ENCODE measurements around the gene MAPRE2. TPM values are rescaled to one million over a fixed set of nuclear protein-coding genes. Genes with fewer than 3 reads are reported as not detected.
A peak's percentile ranks its signal among the peaks of the same experiment; 100 is the strongest.
"Not testable (repeated sequence)": the region's sequence is repeated elsewhere in the genome, so short reads cannot be mapped to it uniquely, and the experiment has no call there.

Gene MAPRE2
- total RNA-seq, 1 donor from 2014 or later: 23.3 TPM

DNA sequence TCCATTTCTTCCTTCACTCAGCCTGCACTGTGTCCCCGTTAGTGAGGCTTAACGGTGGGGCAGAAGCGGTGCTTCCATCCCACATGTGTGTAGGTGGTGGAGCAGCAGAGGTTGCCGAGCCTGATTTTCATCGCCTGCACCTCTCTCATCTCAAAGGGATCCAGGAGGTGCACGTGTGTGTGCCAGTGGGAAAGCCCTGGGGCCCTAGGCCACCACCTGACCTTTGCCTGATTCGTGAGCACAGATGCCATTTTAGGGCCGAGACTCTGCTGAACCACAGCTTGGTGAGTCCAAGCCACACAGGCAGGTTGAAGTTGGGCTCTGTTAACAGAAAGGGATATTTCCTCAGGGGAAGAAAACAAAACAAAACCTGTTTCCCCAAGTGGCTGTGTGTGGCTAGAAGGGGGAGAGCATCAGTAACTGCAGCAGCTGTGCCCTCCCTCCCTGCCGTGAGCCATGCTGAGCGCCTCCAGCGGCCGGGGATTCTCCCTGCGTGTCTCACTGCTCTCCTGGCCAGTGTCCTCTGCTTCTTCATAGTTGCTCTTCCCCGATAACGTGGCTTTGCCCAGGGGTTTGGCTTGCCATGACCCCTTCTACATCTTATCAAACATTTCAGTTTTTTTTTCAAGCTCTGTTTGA lies 81.5 kb downstream of the MAPRE2 start:
- DNase-seq: no peak

DNA sequence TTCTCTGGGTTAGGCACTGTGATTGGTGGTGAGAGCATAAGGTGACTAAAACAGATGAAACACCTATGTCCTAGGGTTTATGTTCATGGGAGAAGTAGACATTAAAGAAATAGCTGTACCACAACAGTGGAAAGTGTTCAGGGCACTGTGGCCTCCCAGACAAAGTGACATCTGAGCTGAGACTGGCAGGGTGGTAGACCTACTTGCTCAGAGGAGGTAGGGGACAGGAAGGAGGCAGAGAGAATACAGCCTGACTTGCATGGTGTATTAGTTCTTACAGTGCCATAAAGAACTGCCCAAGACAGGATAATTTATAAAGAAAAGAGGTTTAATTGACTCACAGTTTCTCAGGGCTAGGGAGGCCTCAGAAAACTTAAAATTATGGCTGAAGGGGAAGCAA lies 82.6 kb downstream of the MAPRE2 start:
- no peak for DNase-seq

DNA sequence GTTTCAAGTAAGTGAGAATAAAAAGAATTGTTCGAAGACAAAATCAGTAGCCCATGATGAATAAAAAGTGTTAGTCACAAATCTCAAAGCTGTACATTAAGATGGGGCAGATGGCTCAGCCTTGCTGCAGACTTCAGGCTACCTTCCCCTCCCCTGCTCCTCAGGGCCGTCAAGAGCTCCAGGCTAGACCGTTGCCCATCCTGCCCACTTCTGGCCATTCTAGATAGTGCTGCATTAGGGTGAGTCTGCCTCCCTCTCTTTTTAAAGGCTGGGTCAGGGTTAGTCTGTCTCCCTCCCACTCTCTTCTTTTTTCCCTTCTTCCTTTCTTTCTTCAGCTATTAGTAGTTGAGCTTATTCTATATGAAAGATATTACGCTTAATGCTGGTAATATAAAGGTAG lies 86.0 kb downstream of the MAPRE2 start:
- no peak for DNase-seq

DNA sequence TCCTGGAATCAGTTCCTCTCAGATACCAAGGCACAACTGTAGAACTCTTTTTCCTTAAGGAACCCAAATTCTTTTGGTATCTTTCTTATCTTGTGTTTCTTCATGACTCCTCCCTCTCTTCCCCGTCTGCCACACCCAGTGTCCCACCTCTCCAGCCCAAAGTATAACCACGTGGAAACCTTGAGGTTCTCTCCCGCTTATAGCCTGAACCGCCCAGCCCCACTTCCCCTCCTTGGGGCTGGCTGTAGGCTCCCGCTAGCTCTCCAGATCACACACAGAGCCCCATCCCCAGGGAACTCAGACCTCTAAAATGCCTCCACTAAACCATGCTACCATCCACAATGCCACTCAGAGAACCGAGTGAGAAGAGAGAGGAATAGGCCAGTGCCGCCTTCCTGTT lies 87.5 kb downstream of the MAPRE2 start:
- DNase-seq: no peak

DNA sequence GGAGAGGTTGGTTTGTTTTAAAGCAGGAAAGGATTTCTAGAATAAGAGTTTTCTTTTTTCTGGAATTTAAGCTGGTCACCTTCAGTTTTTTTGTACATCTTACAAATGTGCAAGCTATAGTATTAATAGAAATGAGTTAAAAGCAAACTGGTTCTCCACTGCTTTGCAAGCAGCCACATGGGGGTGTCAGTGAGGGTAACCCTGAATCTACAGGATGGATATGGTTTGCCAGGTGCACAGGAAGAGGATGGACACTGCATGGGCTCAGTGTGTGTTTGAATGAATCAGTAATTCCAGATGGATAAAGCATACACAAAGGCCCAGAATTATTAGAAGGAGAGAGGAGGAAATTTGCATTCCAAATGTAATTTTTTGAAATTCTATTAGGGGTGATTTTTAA lies 89.0 kb downstream of the MAPRE2 start:
- DNase-seq: no peak

DNA sequence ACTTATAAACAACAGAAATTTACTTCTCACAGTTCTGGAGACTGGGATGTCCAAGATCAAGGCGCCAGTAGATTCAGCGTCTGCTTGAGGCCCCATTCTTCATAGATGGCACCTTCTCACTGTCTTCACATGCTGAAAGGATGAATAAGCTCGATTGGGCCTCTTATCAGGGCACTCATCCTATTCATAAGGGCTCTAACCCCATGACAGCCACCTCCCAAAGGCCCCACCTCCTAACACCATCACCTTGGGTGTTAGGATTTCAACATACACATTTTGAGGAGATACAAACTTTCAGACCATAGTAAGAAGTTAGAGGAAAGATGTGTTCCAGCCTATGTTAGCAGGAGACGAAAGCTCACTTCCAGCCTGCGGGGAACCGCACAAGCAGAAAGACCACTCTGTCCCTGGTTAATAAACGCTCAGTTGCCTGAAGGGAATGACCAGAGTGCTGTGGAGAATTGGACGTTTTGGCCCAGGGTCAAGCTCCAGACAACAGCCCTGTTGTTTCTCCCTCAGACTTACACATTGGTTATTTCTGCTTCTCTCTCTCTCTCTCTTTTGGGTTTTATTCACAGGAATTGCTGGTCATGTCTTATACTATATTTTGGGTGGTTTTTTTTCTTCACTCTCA lies 90.3 kb downstream of the MAPRE2 start:
- DNase-seq: no peak

DNA sequence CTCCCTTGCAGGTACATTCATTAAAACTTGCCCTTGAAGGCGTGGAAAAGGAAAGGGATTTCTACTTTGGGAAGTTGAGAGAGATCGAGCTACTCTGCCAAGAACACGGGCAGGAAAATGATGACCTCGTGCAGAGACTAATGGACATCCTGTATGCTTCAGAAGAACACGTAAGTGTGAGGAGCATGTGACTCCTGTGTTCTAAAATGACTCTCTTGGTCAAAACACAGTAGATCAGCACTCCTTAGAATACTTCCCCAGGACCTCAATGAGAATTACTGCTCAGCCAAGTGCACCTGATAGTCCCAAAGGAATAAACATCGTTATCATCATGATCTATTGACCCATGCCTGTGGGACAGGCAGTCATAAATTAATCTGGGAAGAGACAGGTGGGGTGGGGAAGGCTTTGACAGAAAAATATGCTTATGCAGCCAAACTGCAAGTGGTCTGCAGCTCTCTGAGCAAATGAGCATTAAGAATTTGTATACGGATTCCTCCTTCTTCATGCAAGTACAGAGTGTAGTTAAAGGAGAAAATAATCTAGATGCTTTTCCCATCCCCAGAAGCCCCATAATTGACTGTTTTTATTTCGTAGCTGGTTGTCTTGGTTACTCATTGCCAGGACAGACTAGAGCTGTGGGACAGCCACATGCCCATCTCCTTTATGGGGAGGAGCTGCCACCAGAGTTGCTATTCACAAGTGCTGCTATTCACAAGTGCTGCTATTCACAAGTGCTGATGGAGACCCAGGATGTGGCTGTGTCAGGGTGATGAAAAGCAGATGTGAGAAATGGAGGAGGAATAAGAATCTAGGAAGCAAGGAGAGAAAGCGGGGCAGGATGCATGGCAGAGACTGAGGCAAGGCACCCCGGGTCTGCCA lies 91.0 kb downstream of the MAPRE2 start:
- DNase-seq: no peak

DNA sequence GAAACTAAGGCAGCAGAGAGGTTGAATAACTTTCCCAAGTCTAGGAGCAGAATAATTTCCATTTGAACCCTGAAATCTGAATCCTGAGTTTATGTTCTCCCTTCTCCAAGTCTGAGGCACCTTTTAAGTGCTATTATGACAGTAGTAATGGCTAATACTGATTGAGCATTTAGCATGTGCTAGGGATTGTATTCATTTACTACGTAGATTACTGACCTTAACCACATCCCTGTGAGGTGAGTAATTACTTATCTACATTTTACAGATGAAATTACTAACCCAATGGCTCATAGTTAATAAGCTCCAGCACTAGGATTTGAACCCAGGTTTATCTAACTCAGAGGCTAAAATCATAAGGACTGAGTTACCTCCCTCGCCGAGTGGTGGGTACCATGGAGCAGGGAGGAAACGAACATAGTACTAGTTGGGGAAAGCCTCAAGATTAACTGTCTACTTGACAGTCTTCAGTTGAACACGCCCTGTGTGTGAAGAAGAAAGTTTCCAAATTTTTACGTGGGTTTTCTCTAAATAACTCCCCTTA lies 93.0 kb downstream of the MAPRE2 start:
- no peak for DNase-seq

DNA sequence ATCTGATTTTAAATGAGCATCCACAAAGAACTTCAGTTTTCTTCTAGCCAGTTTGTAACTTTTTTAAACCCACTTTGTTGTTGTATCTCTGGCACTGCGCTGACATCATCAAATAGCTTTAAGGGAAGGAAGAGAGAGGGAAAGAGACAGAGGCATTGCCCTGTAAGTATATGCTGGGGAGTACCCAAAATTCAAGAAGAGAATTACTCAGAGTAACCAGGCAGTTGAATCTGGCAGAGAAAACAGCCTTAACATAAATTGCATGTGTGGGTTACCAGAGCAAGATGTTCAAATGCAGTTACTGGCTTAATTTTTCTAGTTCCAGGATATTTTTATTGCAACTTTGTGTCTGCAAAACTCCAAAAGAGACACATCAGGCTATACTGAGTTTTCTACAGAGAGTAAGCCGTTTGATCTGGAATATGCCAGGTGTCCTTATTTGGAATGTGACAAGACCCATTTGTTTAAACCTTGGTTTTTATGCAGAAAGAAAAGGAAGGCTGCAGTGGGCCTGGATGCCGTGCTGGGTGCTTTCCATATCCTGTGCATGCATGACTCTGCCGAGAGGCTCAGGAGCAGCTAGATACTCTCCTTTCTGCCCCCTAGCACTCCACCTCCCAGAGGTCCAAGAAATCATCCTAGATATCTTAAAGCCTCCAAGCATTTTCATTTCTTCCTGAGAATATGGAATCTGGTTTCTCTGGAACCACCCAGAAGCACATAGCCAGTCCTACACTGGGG lies 93.7 kb downstream of the MAPRE2 start:
- DNase-seq: no peak

DNA sequence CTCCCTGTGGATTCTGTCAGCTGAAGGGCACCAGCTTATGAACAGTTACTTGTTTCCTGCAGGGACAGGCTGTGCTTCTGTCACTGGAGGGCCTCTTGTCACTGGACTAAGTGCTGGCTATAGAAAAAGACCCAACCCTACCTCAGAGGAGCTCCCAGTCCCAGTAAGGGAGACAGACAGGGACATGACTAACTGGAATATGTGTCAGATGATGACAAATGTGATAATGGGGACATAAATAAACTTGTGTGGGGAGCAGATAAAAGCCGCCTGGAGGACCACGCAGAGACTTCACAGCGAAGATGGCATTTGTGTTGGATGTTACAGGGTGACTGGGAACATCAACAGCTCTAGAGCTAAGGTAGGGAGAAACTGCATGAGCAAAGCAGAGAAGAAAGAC lies 95.0 kb downstream of the MAPRE2 start:
- DNase-seq: no peak

DNA sequence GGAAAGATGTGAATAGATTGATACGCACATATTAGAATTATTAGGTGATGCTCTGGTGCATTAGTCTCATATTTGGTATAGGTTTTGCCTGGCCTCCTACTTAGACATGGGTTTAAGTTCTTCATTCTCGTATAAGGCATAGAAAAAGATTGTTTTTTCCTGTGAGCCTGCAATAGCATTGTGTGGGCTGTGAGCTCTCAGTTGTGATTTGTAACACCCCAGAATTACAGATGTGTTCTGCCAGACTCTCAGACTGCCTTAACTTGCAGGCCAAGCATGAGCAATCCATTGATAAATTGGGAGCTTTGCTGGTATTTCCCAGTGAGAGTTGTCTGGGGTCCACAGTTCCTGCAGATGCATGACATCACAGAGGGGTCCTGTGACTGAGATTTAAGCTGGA lies 95.7 kb downstream of the MAPRE2 start:
- DNase-seq: no peak

DNA sequence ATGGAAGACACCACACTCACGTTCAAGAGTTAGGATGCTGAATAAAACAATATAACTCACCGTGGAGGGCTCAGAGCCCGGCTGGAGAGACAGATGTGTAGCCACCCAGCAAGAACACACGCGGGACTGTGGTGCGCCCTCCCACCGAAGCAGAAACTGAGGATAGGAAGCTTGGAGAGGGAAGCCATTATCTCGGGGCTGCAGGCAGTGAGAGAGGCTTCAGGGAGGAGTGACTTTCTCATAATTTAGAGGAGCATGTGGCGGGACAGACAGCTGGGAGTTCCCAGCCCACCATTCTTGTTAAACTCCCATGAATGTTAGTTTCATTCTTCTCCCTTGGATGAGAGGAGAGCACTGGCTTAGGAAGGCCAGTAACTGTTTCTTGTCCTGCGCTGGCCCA lies 96.4 kb downstream of the MAPRE2 start:
- no peak for DNase-seq

DNA sequence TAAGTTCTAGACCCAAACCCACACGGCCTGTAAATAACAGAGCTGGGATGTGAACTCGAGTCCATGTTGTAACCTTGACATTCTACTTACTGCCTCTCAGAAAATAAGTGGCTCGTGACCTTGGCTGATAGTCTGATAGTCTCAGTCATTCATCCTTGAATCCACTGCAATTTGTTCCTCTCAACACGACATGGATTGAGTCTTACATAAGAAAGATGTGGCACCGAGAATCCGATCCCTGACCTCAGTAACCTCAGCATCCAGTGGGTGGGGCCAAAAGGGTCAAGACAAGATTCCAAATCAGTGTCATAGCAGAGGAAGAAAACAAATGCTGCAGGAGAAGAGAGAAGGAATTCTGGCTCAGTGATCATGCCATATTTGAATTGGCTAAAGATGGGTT lies 97.6 kb downstream of the MAPRE2 start:
- no peak for DNase-seq

DNA sequence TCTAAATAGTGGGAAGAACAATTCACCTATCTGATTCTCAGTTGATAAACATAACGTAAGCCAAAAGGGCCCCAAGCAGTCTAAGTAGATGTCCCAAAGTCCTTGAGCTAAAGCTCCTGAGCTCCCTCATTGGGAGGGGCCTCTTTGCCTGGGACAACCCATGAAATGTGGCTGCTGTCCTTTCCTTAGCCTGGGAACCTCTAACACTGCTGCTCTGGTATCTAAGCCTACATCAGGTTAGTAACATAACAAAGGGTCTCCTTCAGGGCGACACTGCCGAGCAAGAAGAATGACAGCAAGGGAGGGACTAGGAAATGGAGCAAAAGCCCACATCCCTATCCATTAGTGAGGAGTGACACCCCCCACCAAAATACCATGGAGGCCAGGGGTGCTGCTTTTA lies 98.3 kb downstream of the MAPRE2 start:
- DNase-seq: no peak

DNA sequence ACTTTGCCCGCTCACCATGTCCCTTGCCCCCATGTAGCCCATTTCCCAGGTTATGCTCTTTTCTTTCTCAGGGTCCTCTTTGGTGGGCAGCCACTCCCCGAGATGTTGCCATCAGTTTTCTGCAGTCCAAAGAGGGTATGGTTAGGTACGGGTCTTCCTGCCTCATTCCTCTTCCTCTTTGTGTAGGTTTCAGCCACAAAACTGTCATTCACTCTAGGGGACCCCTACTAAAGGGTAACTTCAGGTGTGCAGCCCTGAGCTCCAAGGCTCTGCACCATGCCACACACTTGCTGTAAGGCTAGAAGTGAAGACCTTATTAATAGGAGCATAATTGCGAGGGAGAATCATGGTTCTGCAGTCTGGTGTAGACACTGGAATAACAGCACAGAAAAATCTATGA lies 99.9 kb downstream of the MAPRE2 start:
- no peak for DNase-seq

DNA sequence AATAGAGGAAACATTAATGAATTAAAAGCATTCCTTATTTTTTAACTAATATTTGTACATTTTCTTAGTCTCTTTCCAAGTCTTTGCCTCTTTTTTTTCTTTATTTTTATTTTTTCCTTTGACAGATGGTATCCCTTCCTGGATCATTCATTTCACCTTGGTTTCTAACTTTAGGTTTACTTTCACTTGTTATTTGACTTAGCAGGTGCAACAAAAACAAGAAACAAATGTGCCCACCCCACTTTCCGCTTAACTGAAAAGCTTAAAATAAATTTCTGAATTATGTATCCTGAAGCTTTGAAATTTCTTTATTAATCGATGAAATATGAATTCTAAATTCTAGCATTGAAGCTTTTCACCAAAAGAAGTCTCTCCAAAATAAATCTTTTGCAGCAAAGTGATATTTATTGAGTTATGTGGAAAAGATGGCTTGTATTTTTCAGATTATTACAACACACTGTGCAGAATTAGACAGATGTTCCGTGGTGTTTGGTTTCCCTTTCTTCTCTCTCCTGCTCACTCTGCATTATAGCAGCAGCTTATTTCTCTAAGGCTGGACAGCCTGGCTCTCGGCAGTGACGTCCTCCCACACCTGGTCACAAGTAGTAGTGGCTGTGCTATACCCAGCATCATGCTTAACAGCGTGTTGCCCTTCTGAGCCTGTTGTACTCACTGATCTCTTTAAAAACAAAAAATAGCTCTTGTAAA lies 100.5 kb downstream of the MAPRE2 start:
- no peak for DNase-seq

DNA sequence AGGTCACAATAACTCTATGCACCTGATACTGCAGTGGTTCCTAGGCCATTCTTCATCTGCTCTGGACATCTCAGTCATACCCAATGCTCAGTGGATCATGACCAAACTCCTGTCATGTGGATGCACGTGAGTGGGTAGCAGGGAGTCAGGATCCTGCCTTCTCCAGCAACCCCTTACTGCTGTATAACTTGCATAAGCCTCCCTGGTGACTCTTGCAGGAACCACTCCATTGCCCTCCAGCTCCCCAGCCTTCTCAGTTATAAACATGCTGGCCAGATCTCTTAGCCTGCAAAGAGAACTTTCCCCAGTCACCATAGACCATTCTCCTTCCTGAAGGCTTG lies 101.0 kb downstream of the MAPRE2 start:
- DNase-seq: no peak

DNA sequence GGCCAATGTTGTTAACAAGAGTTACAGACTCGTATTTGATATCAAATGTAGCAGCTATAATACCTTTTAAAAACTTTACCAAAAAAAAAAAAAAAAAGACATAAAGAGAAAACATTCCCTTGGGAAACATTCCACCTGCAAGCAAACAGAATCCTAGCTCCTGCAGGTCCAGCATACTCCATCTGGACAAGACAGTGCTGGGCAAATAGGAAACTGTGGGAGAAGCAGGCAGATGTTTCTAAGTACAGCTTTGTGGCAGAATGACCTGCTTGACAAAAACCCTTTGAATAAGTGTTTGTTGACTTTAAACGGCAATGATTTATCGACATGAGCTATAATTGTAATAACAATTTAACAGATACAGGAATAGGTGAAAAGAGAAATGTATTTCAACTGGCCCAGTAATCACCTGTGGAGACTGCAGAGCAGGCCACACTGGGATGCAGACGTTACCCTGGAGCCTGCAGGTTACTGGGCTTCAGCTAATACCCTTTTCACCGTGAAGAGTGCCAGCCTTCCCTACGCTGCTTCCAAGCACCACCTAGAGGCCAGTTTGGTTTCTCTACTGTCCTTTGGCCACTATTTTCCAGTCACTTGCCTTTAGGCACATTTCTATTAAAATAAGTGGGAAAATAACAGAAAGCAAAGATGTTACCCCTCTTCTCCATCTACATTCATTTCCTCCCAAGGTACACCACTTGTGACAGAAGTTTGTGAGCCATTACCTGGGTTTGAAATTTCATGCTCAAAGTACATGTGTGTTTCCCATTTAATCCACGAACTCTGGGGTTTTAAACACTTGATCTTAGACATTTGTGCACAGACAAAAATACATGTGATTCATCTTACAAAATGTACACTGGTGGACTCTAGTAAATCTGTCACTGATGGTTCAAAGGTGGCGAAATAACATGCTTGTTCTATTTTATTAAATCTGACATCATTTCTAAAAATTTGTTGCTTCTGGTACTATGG lies 102.7 kb downstream of the MAPRE2 start:
- peak; percentile 21 for DNase-seq

DNA sequence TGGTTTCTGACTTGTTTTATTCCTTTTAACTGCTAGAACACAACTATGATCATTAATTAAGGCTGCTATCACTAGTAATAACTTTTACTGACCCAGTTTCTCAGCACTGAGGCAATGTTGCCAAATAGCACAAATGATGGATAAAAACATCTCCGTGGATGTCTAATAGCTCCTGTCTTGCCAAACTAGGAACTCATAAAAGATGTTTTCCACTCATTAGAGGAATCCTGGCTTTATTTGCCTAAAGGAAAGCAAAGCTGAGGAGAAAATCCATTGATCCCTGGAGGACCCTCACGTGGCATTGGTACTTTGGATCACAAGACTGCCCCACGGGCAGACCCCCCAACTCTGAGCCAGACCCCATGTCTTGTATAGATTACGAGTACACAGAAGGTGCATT lies 103.5 kb downstream of the MAPRE2 start:
- peak; percentile 40 for DNase-seq

DNA sequence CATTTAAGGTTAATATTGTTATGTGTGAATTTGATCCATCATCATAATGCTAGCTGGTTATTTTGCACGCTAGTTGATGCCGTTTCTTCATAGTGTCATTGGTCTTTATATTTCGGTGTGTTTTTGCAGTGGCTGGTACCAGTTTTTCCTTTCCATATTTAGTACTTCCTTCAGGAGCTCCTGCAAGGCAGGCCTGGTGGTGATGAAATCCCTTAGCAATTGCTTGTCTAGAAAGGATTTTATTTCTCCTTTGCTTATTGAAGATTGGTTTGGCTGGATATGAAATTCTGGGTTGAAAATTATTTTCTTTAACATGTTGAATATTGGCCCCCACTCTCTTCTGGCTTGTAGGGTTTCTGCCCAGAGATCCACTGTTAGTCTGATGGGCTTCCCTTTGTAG lies 109.0 kb downstream of the MAPRE2 start:
- not testable (repeated sequence) for DNase-seq

All from skin of body (tissue), 2 donors.